K562 treated with DMSO at 1 percent for 12 hours (cell line): ENCODE results near the gene NFYB. TPM values are rescaled to one million over a fixed set of nuclear protein-coding genes. Genes with fewer than 3 reads are reported as not detected.

Experiments
- total RNA-seq: library from RNA; unstranded; fragments of 300-600 nt; gene quantifications from 2 replicates; pipeline ENCODE4 v1.2.3, GENCODE V29; 2022; ENCODE audit not compliant: insufficient read depth

Gene NFYB
- 12.3 and 25.5 TPM in 2 replicates for total RNA-seq

DNA sequence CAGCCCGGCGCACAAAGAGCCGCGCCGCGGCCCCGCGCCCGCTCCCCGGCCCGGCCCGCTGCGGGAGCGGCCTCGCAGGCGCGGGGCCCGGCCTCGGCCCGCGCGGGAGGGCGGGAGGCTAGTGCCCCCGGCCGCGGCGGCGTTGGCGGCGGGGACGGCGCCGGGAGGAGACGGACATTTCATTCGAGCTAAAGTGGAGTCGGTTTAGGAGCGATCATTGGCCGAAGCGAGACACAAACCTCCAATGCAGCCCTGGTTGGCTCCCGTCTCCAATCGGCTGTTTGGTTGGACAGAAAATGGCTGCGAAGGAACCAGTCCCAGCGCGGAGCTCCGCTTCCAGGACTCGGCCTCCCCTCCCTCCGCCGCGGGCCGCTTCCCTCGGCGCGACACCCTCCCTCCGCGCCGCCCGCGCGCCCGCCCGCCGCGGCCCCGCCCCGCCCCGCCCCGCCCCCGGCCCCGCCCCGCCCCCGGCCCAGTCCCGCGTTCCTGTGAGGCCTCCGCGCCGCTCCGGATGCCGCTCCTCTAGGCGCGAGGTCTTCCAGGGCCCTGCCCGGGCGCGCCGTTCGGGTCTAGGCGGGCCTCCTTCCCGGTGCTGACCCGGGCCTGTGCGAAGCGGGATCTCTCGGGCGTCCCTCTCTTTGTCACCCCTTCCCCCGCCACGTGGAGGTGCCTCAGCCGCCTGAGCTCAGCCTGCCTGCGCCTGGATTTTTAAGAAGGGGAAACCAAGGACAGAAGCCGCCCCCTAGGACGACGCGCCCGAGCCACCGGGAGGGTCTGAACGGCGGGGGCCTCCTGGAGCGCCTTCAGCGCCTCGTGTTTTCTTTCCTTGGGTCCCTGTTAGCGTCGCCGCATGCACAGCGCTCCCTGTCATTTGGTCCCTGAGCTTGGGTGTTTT is at the start of gene NFYB:
Gene NFYB, minus strand, starts transcription at position 309 of the 895 bp plus-strand sequence. CDS start 2,757 bp downstream, outside the sequence.

Other genes starting within 250 kb of the NFYB start
- 282 and 447 TPM in 2 replicates for gene HSP90B1, start 207.8 kb downstream of the NFYB start, total RNA-seq
- 15.5 and 37.8 TPM in 2 replicates for gene TDG, start 172.3 kb downstream of the NFYB start, total RNA-seq
- not detected in 2 replicates for gene GLT8D2, start 88.0 kb downstream of the NFYB start, total RNA-seq
- 0.77 and 6.6 TPM in 2 replicates for gene HCFC2, start 73.7 kb downstream of the NFYB start, total RNA-seq
- 51.3 and 126 TPM in 2 replicates for gene TXNRD1, start 77.6 kb upstream of the NFYB start, total RNA-seq
- gene EID3, start 165.5 kb upstream of the NFYB start, total RNA-seq = 0.64 TPM in 1 of 2 replicates, not detected in the other